Measurements from ENCODE around the gene RIMBP2. TPM values are rescaled to one million over a fixed set of nuclear protein-coding genes. Genes with fewer than 3 reads are reported as not detected.

The RIMBP2 gene
- total RNA-seq, 1 experiment from 2014 or later: not detected

GRCh38 chr12:130560321-130560720 is 155.8 kb downstream of the RIMBP2 start:
- intact Hi-C loops (cut with micrococcal nuclease): no loop called here
- BruUV-seq (replicated peaks): no TSS peak
- POLR2A ChIA-PET: no interaction called here
- Mint-ChIP-seq H3K4me3 (ENCODE audit: unreplicated experiment) (no peak overlapping the region), H3K9me3 (ENCODE audit: unreplicated experiment) (peaks cover 9% of the 10 kb centered on the region), H3K4me1 (ENCODE audit: insufficient read depth, unreplicated experiment) (no peaks in the 10 kb centered on the region), H3K36me3 (ENCODE audit: insufficient read depth, unreplicated experiment) (no peaks in the 10 kb centered on the region), H3K27ac (ENCODE audit: low read depth, unreplicated experiment) (no peak overlapping the region), H3K27me3 (ENCODE audit: insufficient read depth, unreplicated experiment) (no peaks in the 10 kb centered on the region)
- TF ChIP-seq CTCF (IDR thresholded peaks at IDR 0.05; ENCODE audit: unreplicated experiment): no peak
- CTCF ChIA-PET: no interaction called here
- no peak for DNase-seq (ENCODE audit: unreplicated experiment)

- no TSS peak for BruUV-seq (replicated peaks)
- ChIA-PET CTCF (interaction anchor here (0.6 to 0.7 kb wide), 2 partner anchors 61 to 157 kb away, joined by 3 to 7 read pairs; no protein-coding TSS in a partner anchor), POLR2A (interaction anchor here (0.6 kb wide), 1 partner anchor 394 kb away, joined by 3 read pairs; the partner anchor contains the start of gene ADGRD1)
Measured at GRCh38 chr12:130559806-130560205, 156.3 kb downstream of the RIMBP2 start.

GRCh38 chr12:130557886-130558765 is 158.0 kb downstream of the RIMBP2 start:
- POLR2A ChIA-PET: no interaction called here
- DNase-seq (ENCODE audit: unreplicated experiment): no peak
- no TSS peak for BruUV-seq (replicated peaks)
- no peak overlapping the region for H3K4me3 Mint-ChIP-seq (ENCODE audit: unreplicated experiment)
- H3K9me3 Mint-ChIP-seq (ENCODE audit: unreplicated experiment): no peaks in the 10 kb centered on the region
- intact Hi-C loops (cut with micrococcal nuclease): no loop called here
- H3K4me1 Mint-ChIP-seq (ENCODE audit: insufficient read depth, unreplicated experiment): no peaks in the 10 kb centered on the region
- TF ChIP-seq CTCF (IDR thresholded peaks at IDR 0.05; ENCODE audit: unreplicated experiment): no peak
- CTCF ChIA-PET: interaction anchor here (0.6 to 1.0 kb wide), 3 partner anchors 17 to 1307 kb away, joined by 3 to 6 read pairs (median 3); no protein-coding TSS in a partner anchor
- H3K36me3 Mint-ChIP-seq (ENCODE audit: insufficient read depth, unreplicated experiment): no peaks in the 10 kb centered on the region
- no peaks in the 10 kb centered on the region for H3K27me3 Mint-ChIP-seq (ENCODE audit: insufficient read depth, unreplicated experiment)
- no peak overlapping the region for H3K27ac Mint-ChIP-seq (ENCODE audit: low read depth, unreplicated experiment)

More at GRCh38 chr12:130559806-130560205, 156.3 kb downstream of the RIMBP2 start:
- TF ChIP-seq CTCF (IDR thresholded peaks at IDR 0.05; ENCODE audit: unreplicated experiment): no peak
- DNase-seq (ENCODE audit: unreplicated experiment): no peak
- Mint-ChIP-seq H3K36me3 (ENCODE audit: insufficient read depth, unreplicated experiment) (no peaks in the 10 kb centered on the region), H3K4me1 (ENCODE audit: insufficient read depth, unreplicated experiment) (no peaks in the 10 kb centered on the region), H3K4me3 (ENCODE audit: unreplicated experiment) (no peak overlapping the region), H3K27me3 (ENCODE audit: insufficient read depth, unreplicated experiment) (no peaks in the 10 kb centered on the region), H3K9me3 (ENCODE audit: unreplicated experiment) (peaks cover 8% of the 10 kb centered on the region), H3K27ac (ENCODE audit: low read depth, unreplicated experiment) (no peak overlapping the region)
- intact Hi-C loops (cut with micrococcal nuclease): no loop called here

- BruUV-seq (replicated peaks): no TSS peak
- Mint-ChIP-seq H3K36me3 (ENCODE audit: insufficient read depth, unreplicated experiment) (no peaks in the 10 kb centered on the region), H3K4me1 (ENCODE audit: insufficient read depth, unreplicated experiment) (no peaks in the 10 kb centered on the region), H3K9me3 (ENCODE audit: unreplicated experiment) (no peaks in the 10 kb centered on the region), H3K27me3 (ENCODE audit: insufficient read depth, unreplicated experiment) (no peaks in the 10 kb centered on the region), H3K27ac (ENCODE audit: low read depth, unreplicated experiment) (no peak overlapping the region), H3K4me3 (ENCODE audit: unreplicated experiment) (no peak overlapping the region)
- POLR2A ChIA-PET: no interaction called here
- no peak for TF ChIP-seq CTCF (IDR thresholded peaks at IDR 0.05; ENCODE audit: unreplicated experiment)
- intact Hi-C loops (cut with micrococcal nuclease): no loop called here
- CTCF ChIA-PET: no interaction called here
- DNase-seq (ENCODE audit: unreplicated experiment): no peak
Measured at GRCh38 chr12:130557201-130557600, 158.9 kb downstream of the RIMBP2 start.

Measured in MCF 10A (cell line).